Measurements from ENCODE around the gene NDRG2.

DNA sequence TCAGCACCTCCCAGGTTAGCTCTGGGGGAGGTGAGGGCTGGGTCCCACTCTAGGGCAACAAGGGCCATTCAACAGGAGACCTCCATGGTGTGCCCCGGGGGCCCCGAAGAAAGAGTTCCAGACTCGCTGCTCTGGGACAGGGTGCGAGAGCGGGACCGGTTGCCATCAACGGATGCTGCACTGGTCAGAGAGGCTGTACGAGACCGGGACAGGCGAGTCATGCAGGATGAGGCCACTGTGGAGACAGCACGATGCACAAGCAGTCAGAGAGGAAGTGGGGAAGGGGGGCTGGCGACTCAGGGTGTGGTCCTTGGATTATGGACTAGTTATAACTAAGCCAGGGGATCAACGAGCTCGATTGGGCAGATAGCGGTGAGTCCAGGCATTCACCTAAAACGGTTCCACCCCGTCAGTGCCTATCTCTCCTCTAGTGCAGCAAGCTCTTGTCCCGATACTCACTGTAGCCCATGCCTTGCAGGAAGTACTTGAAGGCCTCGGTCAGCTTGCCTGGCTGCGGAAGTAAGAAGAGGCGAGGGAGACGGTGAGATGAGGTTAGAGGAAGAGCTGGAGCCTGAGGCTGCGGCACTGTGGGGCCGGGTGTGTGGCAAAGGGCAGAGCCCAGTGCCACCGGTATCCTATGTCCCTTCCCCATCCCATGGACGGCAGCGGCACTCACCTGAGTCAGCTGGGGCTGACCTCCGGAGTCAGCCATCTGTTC, 7.2 kb downstream of the NDRG2 start:
- TF ChIP-seq ZFX (CRISPR knock-in tag; IDR thresholded peaks at IDR 0.05) (no peak), NFYB (IDR thresholded peaks at IDR 0.05; ENCODE audit: extremely low read depth, insufficient read length) (no peak), FOSL1 (tag; conservative IDR thresholded peaks at IDR 0.05) (no peak), KLF10 (CRISPR knock-in tag; IDR thresholded peaks at IDR 0.05) (no peak), USF1 (CRISPR knock-in tag; IDR thresholded peaks at IDR 0.05) (no peak), ZBTB1 (CRISPR knock-in tag; IDR thresholded peaks at IDR 0.05; ENCODE audit: borderline replicate concordance, low read depth) (no peak), ETV5 (CRISPR knock-in tag; IDR thresholded peaks at IDR 0.05; ENCODE audit: low read depth) (no peak), NR2F6 (CRISPR knock-in tag; IDR thresholded peaks at IDR 0.05) (no peak), RNF2 (IDR thresholded peaks at IDR 0.05) (no peak), ZNF23 (CRISPR knock-in tag; IDR thresholded peaks at IDR 0.05) (no peak), ARNT (IDR thresholded peaks at IDR 0.05) (no peak)
- TF ChIP-seq, protein P1, sequence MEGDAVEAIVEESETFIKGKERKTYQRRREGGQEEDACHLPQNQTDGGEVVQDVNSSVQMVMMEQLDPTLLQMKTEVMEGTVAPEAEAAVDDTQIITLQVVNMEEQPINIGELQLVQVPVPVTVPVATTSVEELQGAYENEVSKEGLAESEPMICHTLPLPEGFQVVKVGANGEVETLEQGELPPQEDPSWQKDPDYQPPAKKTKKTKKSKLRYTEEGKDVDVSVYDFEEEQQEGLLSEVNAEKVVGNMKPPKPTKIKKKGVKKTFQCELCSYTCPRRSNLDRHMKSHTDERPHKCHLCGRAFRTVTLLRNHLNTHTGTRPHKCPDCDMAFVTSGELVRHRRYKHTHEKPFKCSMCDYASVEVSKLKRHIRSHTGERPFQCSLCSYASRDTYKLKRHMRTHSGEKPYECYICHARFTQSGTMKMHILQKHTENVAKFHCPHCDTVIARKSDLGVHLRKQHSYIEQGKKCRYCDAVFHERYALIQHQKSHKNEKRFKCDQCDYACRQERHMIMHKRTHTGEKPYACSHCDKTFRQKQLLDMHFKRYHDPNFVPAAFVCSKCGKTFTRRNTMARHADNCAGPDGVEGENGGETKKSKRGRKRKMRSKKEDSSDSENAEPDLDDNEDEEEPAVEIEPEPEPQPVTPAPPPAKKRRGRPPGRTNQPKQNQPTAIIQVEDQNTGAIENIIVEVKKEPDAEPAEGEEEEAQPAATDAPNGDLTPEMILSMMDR (IDR thresholded peaks at IDR 0.05 in 2 of 3, conservative IDR thresholded peaks at IDR 0.05 in 1 of 3; ENCODE audit: insufficient read depth in 2 of 3, low read depth in 1 of 3, low read length in 3 of 3): no peak
- TF ChIP-seq, protein P2, sequence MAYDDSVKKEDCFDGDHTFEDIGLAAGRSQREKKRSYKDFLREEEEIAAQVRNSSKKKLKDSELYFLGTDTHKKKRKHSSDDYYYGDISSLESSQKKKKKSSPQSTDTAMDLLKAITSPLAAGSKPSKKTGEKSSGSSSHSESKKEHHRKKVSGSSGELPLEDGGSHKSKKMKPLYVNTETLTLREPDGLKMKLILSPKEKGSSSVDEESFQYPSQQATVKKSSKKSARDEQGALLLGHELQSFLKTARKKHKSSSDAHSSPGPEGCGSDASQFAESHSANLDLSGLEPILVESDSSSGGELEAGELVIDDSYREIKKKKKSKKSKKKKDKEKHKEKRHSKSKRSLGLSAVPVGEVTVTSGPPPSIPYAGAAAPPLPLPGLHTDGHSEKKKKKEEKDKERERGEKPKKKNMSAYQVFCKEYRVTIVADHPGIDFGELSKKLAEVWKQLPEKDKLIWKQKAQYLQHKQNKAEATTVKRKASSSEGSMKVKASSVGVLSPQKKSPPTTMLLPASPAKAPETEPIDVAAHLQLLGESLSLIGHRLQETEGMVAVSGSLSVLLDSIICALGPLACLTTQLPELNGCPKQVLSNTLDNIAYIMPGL (CRISPR knock-in tag; IDR thresholded peaks at IDR 0.05): no peak
- TF ChIP-seq, protein P3, sequence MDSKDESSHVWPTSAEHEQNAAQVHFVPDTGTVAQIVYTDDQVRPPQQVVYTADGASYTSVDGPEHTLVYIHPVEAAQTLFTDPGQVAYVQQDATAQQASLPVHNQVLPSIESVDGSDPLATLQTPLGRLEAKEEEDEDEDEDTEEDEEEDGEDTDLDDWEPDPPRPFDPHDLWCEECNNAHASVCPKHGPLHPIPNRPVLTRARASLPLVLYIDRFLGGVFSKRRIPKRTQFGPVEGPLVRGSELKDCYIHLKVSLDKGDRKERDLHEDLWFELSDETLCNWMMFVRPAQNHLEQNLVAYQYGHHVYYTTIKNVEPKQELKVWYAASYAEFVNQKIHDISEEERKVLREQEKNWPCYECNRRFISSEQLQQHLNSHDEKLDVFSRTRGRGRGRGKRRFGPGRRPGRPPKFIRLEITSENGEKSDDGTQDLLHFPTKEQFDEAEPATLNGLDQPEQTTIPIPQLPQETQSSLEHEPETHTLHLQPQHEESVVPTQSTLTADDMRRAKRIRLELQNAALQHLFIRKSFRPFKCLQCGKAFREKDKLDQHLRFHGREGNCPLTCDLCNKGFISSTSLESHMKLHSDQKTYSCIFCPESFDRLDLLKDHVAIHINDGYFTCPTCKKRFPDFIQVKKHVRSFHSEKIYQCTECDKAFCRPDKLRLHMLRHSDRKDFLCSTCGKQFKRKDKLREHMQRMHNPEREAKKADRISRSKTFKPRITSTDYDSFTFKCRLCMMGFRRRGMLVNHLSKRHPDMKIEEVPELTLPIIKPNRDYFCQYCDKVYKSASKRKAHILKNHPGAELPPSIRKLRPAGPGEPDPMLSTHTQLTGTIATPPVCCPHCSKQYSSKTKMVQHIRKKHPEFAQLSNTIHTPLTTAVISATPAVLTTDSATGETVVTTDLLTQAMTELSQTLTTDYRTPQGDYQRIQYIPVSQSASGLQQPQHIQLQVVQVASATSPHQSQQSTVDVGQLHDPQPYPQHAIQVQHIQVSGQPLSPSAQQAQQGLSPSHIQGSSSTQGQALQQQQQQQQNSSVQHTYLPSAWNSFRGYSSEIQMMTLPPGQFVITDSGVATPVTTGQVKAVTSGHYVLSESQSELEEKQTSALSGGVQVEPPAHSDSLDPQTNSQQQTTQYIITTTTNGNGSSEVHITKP (IDR thresholded peaks at IDR 0.05; ENCODE audit: partially characterized antibody): no peak

All from K562 (cell line).